Cardiac fibroblast (primary cell): Measurements from ENCODE around the gene ELK3.

ENCODE experiments used
- DNase-seq, 2 donors: peaks; one replicate each; pipeline versions ENCODE4 v3.0.0 to v3.0.0-alpha.2; 2010; ENCODE audit warnings: low read depth in 2 of 2
- H3K4me3 ChIP-seq, 2 donors: replicated peaks in 1 of 2; 1 replicate in 1 of 2; 2 replicates in 1 of 2; pipeline ENCODE4 v1.5.1; 2011; ENCODE audit warnings: low read depth in 2 of 2, low read length in 2 of 2, mild to moderate bottlenecking in 2 of 2, moderate library complexity in 1 of 2
- TF ChIP-seq, protein P1 (sequence below): IDR thresholded peaks from one replicate; pipeline ENCODE4 v1.5.1; 2011; ENCODE audit warnings: low read depth, mild to moderate bottlenecking, low read length, inconsistent platforms

ELK3 gene

GRCh38 chr12:96185914-96186313 lies 8.3 kb upstream of the ELK3 start:
- no peak overlapping the region for H3K4me3 ChIP-seq
- DNase-seq = no peak
- TF ChIP-seq, protein P1, sequence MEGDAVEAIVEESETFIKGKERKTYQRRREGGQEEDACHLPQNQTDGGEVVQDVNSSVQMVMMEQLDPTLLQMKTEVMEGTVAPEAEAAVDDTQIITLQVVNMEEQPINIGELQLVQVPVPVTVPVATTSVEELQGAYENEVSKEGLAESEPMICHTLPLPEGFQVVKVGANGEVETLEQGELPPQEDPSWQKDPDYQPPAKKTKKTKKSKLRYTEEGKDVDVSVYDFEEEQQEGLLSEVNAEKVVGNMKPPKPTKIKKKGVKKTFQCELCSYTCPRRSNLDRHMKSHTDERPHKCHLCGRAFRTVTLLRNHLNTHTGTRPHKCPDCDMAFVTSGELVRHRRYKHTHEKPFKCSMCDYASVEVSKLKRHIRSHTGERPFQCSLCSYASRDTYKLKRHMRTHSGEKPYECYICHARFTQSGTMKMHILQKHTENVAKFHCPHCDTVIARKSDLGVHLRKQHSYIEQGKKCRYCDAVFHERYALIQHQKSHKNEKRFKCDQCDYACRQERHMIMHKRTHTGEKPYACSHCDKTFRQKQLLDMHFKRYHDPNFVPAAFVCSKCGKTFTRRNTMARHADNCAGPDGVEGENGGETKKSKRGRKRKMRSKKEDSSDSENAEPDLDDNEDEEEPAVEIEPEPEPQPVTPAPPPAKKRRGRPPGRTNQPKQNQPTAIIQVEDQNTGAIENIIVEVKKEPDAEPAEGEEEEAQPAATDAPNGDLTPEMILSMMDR = no peak

GRCh38 chr12:96186607-96187301 lies 7.4 kb upstream of the ELK3 start:
- TF ChIP-seq, protein P1 = no peak
- H3K4me3 ChIP-seq = no peak overlapping the region
- no peak for DNase-seq

DNA sequence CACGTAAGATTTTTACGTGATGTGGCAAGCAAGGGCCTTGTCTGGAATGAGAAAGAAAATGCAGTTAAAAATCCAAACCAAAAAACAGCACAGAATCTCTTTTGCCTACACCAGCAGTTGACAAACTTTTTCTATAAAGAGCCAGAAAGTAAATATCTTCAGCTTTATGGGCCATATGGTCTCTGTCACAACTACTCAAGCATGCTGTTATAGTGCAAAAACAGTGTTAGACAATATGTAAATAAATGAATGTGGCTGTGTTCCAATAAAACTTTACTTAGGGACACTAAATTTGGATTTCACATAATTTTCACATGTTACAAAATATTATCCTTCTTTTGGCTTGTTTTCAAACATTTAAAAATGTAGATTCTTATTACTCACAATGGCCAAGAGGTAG lies 6.2 kb upstream of the ELK3 start:
- no peak for DNase-seq
- TF ChIP-seq, protein P1 = no peak

DNA sequence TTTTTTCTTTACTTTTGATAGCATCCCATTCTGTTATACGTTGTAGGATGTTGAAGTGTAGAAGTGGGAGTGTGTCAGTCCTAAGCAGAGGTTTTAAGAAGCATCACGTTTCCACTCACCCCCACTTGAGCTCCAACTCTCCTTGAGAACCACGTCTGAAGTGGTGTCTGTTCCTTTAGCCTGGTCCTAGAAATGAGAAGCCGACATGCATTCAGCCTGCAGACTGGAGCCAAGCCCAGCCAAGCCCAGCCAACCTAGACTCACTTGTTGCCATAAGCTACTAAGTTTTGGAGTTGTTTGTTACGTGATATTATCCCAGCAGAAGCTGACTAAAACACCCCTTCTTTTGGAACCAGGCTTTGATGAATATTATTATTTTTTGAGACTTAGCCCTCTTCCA lies 4.4 kb upstream of the ELK3 start:
- no peak overlapping the region for H3K4me3 ChIP-seq
- DNase-seq = no peak
- TF ChIP-seq, protein P1 = no peak

More for the DNA sequence above, 6.2 kb upstream of the ELK3 start:
- H3K4me3 ChIP-seq = no peak overlapping the region

DNA sequence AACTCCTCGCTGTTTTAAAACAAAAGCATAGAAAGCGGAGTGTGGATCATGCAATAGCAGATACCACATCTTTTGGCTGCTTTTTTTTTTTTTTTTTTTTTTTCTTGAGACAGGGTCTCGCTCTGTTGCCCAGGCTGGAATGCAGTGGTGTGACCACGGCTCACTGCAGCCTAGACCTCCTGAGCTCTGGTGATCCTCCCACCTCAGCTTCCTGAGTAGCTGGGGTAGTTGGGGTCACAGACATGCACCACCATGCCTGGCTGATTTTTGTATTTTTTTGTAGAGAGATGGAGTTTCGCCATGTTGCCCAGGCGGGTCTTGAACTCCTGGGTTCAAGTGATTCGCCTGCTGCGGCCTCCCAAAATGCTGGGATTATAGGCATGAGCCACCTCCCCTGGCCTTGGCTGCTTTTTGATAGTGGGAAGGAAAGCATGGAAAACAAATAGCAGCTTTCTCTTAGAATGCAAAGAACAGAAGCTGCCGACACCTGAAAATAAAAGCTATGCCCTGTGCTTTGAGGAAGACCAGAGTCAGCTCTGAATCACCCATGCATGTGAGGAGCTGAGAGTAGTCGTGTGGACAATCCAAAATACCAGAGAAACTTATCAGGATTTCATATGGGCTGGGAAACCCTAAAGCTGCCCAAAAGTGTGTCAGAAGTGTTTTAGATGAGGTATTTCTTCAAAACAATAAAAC lies 3.6 kb upstream of the ELK3 start:
- no peak overlapping the region for H3K4me3 ChIP-seq
- TF ChIP-seq, protein P1 = no peak
- DNase-seq = peak; percentile 39 to 71

DNA sequence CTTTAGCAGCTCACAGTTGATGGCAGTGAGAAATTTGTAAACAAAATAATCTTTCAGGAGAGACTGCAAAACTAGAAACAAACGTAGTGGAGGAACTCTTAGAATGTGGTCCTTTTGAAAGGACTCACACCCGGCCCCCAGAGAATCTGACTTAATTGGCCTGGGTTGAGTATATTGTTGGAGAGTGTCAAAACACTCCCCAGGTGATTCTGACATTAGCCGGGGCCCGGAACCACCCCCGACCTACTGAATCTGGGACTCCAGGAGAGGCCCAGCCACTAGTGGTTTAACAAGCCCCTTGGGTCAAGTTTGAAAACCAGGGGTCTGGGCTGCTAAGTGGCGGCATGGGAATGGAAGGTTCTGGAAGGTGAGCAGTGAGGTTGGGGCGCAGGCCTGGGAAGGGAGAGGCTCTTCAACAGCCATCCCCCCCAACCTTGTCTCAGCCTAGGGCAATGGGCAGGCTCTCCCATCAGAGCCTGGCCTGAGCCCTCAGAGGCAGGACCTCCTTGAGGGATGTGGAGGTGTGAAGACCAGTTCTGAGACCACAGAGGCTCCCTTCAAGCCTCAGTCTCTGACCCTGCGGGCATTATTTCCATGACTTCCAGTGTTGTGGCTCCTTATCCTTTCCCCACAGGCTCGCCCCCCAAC lies 1.1 kb upstream of the ELK3 start:
- DNase-seq = no peak
- TF ChIP-seq, protein P1 = no peak

More for the DNA sequence above, 1.1 kb upstream of the ELK3 start:
- H3K4me3 ChIP-seq = no peak overlapping the region
